Measurements from ENCODE around the gene SDCBP2. TPM values are rescaled to one million over a fixed set of nuclear protein-coding genes. Genes with fewer than 3 reads are reported as not detected.

Gene SDCBP2
- total RNA-seq (2021), result 1.9 and 3.1 TPM in 2 replicates
- long read RNA-seq, transcript SDCBP2-203 (5 exons, 1,261 nt), result major isoform, 11 of 16 reads
- long read RNA-seq, partial matches to known transcripts, result 2 of 16 reads
- long read RNA-seq, other reads (novel, unspliced or antisense), result 3 of 16 reads

- no peak within 1 kb of the TSS for H2BK5ac ChIP-seq (ENCODE audit: insufficient read length, low read length)
- H3K27me3 ChIP-seq (ENCODE audit: insufficient read depth, low read length), result no peaks in the 10 kb centered on the region
- TF ChIP-seq, protein P1, sequence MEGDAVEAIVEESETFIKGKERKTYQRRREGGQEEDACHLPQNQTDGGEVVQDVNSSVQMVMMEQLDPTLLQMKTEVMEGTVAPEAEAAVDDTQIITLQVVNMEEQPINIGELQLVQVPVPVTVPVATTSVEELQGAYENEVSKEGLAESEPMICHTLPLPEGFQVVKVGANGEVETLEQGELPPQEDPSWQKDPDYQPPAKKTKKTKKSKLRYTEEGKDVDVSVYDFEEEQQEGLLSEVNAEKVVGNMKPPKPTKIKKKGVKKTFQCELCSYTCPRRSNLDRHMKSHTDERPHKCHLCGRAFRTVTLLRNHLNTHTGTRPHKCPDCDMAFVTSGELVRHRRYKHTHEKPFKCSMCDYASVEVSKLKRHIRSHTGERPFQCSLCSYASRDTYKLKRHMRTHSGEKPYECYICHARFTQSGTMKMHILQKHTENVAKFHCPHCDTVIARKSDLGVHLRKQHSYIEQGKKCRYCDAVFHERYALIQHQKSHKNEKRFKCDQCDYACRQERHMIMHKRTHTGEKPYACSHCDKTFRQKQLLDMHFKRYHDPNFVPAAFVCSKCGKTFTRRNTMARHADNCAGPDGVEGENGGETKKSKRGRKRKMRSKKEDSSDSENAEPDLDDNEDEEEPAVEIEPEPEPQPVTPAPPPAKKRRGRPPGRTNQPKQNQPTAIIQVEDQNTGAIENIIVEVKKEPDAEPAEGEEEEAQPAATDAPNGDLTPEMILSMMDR (conservative IDR thresholded peaks at IDR 0.05), result no peak
- no peak within 1 kb of the TSS for H3T11ph ChIP-seq (ENCODE audit: low read length)
- no peaks in the 10 kb centered on the region for H3K9me3 Mint-ChIP-seq
- H2BK120ac ChIP-seq (ENCODE audit: low read depth, low read length, poor library complexity, severe bottlenecking), result no peak within 1 kb of the TSS
- WGBS (ENCODE audit: extremely low coverage, insufficient read length, low lambda C conversion rate), result no CpG with 5 or more reads among the region's 8 CpGs
- no peaks in the 10 kb centered on the region for H3K9me3 ChIP-seq (ENCODE audit: control insufficient read depth, low read depth, low read length)
- H3K4me1 Mint-ChIP-seq, result peaks cover 4 to 11% of the 10 kb centered on the region in 2 experiments; a peak in 3 of 4 replicates
- no peak within 1 kb of the TSS for H2BK12ac ChIP-seq (ENCODE audit: insufficient read length, low read depth, low read length)
- no peak within 1 kb of the TSS for H4K8ac ChIP-seq (replicated peaks; ENCODE audit: insufficient read length, low read depth, low read length)
- H3K23ac ChIP-seq (ENCODE audit: insufficient read length, low read depth, low read length), result no peak within 1 kb of the TSS
- H3K4me2 ChIP-seq (ENCODE audit: insufficient read depth, insufficient read length, low read length), result no peak within 1 kb of the TSS
- peaks cover 6% of the 10 kb centered on the region; the same call in 1 of the 2 replicates for H3K79me2 ChIP-seq (ENCODE audit: insufficient read depth, low read length)
- H2AK5ac ChIP-seq (ENCODE audit: insufficient read length, low read length), result no peak within 1 kb of the TSS
- H4K5ac ChIP-seq (ENCODE audit: insufficient read length, low read depth, low read length), result no peak within 1 kb of the TSS
- no peak within 1 kb of the TSS for H4K91ac ChIP-seq (ENCODE audit: insufficient read length, low read depth, low read length)
- peaks cover 2% of the 10 kb centered on the region for H4K20me1 ChIP-seq (ENCODE audit: control insufficient read depth, insufficient read depth, insufficient read length)
- H2BK20ac ChIP-seq (ENCODE audit: low read depth, low read length, poor library complexity, severe bottlenecking), result no peak within 1 kb of the TSS
- no peak within 1 kb of the TSS; the same call in 1 of the 2 replicates for H3K14ac ChIP-seq (ENCODE audit: insufficient read depth, low read length)
- 0 out of 2 replicates have a peak, but pooled peaks cover 4% of the 10 kb centered on the region for H3K4me1 ChIP-seq (ENCODE audit: insufficient read depth, low read length)
- H3K36me3 Mint-ChIP-seq (ENCODE audit: insufficient read depth in 1 of 3, low read depth in 3 of 3), result peaks cover 15 to 26% (median 20%) of the 10 kb centered on the region in 3 experiments; a peak in 6 of 7 replicates
- H3K56ac ChIP-seq (ENCODE audit: insufficient read length, low read depth, low read length), result no peak within 1 kb of the TSS
- H3K9ac ChIP-seq (ENCODE audit: extremely low read depth, insufficient read length, low read length), result no peak within 1 kb of the TSS
- H3K4me3 Mint-ChIP-seq, result no peak within 1 kb of the TSS
- peak within 1 kb of the TSS in 2 of 3 experiments; percentile 23 to 89; a peak in 4 of 7 replicates for H3K27ac Mint-ChIP-seq
- H2AFZ ChIP-seq (ENCODE audit: low read length), result no peak within 1 kb of the TSS
- no peak within 1 kb of the TSS for H2BK15ac ChIP-seq (ENCODE audit: low read depth, low read length)
- H3K18ac ChIP-seq (ENCODE audit: insufficient read length, low read depth, low read length), result no peak within 1 kb of the TSS
- H3K4ac ChIP-seq (ENCODE audit: low read depth, low read length), result no peak within 1 kb of the TSS
- peak; percentile 18 for DNase-seq
- no peak within 1 kb of the TSS for H3K27ac ChIP-seq (ENCODE audit: insufficient read length, low read depth, low read length)
- peaks cover 15% of the 10 kb centered on the region for H3K79me1 ChIP-seq (ENCODE audit: insufficient read depth, low read depth, low read length, poor library complexity, severe bottlenecking)
- H3K23me2 ChIP-seq (ENCODE audit: insufficient read length, low read depth, low read length, poor library complexity, severe bottlenecking), result peaks cover 9% of the 10 kb centered on the region
- no peaks in the 10 kb centered on the region for H3K27me3 Mint-ChIP-seq (ENCODE audit: low read depth)
These were observed at the start of gene SDCBP2 for GRCh38 chr20:1328680-1329330. Gene SDCBP2, minus strand, starts transcription at chr20:1329139. Its CDS starts 8,723 bp downstream, at chr20:1320416.

Measured in H9 (cell line).